GF-D8 (cell line): ENCODE results near the gene AANAT.

Experiments
- DNase-seq: peaks from one replicate; lab custom pipeline; 2025; lab: John Stamatoyannopoulos, UW

Gene AANAT

DNA sequence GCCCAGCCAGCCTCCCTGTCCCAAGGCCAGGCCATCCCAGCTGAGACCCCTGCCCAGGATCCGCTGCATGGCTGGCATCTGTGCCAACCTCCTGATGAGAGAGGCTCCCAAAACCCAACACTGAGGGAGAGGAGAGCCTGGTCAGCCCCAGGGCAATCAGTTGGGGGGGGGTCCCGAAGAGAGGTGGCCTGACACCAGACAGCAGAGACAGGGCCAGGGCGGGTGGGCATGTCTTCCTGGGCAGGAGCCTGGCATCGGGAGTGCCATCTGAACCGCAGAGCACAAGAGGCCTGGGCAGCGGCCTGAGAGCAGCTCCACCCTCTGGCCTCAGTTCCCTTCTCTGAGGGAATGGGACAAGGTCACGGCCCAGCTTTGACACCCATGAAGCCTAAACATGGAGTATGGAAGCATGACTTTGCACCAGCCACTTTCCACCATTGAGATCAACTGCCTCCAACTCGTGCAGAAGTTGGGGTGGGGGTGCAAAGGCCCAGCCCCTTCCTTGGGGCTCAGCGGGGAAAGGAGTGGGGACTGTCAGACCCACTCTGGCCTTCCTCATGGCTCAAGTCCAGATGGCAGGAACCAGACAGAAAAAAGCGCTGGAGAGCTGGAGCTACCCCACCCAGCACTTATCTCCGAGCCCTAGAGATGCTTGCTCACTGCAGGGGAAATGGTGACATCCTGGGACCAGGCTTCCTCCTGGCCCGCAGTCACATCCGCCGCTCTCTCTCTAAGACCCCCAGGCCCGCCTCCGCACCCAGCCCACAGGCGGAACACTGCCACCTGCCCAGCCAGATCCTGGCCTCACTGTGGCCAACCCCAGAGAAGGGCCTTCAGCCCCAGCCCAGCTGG, 24.1 kb downstream of the AANAT start:
- DNase-seq: peak; percentile 92

DNA sequence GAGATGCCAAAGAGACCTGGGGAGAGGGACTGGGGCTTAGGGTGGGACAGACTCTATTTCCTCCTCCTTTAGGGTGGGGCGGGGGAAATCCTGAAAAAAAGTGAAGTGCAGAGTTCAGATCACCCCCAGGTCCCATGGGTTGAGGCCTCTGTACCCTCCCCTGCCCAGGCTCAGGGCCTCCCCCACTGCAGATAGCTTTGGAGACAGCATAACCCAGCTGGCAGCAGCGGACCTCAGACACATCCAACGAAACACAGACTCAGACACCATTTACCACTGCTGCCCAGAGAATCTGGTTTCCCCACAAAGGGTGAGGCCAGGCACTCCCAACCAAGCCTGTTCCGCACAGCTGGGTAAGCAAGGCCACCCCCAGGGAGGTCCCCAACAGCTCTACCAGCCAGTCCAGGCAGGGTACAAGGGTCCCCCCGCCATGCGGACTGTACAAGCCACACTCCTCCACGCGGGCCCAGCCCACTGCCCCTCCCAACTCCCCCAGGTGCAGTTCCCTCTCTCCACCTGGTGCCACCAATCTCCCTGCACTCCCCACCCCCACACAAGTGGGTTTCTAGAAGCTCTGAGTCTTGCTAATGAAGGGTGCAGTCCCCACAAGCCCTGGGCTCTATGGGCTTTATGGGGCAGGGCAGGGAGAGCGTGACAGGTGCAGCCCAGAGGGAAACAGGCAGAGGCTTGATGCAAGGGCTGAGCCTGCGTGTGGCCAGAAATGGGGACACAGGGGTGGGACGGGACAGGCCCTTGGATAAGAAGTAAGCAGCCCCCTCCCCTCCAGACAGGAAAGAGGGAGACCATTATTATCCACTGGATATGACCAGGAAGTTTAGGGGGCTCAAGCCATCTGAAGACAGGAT, 25.0 kb downstream of the AANAT start:
- DNase-seq: peak; percentile 92

DNA sequence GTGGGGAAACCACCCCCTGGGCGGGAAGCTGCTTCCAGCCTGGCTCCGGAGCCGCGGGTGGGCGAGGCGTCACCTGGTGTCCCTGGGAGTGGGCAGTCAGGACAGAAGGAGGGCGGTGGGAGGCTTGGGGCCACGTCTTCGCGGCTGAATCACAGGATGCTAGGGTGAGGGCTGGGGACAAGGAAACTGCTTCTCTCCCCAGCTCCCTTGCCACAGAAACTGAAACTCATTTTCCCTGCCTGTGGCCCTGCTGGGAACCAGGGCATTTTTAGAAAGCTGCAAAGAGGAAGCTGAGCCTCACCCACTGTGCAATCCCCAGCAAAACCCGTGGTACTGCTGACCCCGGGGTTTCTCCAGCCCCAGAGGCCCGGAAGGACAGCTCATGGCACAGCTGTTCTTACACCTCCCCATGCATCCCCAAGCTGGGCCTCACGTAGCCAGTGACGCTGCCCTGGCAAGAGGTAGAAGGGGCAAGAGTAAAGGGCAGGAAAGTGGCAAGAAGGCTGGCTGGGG, 25.6 kb downstream of the AANAT start:
- peak; percentile 88 for DNase-seq

GRCh38 chr17:76493505-76494167, 26.2 kb downstream of the AANAT start:
- DNase-seq: no peak

GRCh38 chr17:76495663-76496400, 28.4 kb downstream of the AANAT start:
- DNase-seq: no peak

- DNase-seq: no peak
Measured at GRCh38 chr17:76496464-76496863, 29.1 kb downstream of the AANAT start.

DNA sequence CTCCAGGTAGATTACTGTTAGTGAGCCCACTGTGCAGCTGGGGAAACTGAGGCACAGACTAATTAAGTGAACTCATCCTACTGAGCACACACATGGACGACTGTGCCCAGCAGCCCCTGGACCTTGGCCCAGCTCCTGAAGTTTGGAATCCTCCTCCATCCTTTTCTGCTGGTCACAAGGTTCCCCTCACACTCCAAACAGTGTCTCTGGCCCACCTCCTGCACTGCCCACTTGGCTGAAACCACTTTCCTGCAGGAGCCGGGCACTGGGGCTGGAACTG, 30.2 kb downstream of the AANAT start:
- no peak for DNase-seq

GRCh38 chr17:76497979-76498875, 30.8 kb downstream of the AANAT start:
- DNase-seq: no peak

DNA sequence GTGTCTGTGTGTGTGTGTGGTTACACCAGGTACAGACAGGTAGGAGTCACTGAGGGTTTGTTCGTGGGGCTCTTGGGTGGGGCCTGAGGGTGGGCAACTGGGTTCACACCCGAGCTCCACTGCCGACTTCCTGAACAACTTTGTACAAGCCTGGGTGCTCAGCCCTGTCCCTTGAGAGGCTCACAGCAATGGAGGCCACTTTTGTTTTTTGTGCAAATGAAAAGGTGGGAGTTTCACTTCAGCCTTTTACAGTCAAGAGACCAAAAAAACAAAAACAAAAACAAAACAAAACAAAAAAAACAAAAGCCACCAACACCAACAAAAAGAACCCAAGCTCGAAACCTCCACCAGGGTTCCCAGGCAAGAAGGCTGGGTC, 31.5 kb downstream of the AANAT start:
- no peak for DNase-seq

GRCh38 chr17:76499267-76499667, 31.9 kb downstream of the AANAT start:
- DNase-seq: no peak

DNA sequence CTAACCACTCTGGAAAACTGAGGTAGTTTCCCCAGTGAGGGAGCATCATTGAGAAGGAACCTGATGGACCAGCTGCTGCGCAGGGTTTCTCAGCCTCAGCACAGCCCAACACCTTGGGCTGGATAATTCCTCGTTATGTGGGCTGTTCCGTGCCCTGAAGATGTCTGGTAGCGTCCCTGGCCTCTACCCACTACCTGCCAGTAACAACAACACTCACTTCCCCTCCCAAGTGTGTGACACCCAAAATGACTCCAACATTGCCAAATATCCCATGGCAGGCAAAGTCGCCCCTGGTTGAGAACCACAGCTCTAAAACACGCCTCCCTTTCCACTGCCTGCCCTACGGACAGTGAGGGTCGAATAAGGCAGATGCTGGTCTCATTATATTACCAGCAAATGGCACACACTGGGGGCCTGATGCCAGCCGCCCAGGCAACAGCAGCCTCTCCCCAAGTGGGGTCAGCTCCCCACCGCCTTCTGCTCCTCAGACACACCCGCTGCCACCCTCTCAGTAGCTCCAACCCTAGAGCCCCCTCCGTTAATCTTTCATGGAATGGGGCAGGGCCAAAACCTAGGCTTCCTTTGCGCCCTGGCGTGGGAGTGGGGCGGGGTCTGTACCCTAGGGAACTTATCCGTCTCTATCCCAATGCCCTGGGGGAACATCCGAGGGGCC, 32.8 kb downstream of the AANAT start:
- no peak for DNase-seq

GRCh38 chr17:76500747-76501017, 33.3 kb downstream of the AANAT start:
- no peak for DNase-seq

DNA sequence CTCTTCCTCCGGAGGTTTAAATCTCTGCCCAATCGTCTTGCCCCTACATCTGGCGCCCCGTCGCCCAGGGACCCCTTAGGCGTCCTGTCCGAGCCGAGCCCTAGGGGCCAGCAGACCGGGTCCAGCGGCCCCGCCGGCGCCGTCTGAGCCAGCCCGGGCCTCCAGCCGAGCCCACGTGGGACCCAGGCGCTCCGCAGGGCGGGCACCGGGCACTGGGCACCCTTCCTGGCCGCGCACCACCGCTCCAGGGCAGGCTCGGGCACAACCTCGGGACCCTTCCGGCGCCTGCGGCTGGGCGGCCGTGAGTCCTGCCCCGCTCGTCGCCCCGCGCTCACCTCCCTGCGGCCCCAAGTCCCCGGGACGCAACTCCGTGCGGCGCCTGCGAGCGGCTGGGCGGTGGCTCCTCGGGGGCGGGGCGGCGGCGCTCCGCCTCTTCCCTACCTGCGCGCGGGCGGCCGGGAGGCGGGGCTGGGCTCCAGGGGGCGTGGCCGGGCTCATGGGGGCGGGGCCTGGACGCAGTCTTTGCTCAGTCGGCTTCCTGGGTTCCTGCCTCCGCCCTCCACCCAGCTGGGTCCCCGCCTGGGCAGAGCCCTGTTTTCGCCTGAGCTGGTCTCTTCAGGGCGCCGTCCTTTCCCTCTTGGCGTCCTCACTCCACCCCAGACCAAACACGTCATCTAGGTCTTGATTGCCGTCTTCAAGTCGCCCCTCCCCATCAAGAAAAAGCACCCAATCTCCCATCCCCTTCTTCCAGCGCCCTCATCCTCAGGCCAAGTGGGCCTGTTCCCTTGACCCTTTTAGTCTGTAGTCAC, 33.8 kb downstream of the AANAT start, which contains the start of gene RHBDF2:
RHBDF2 (minus strand) TSS at position 406 of the 809 bp plus-strand sequence. CDS start 19,899 bp downstream, outside the sequence.
- peak; percentile 87 for DNase-seq

- DNase-seq: no peak
Measured at GRCh38 chr17:76501827-76502307, 34.5 kb downstream of the AANAT start.

- peak; percentile 39 for DNase-seq
Measured at GRCh38 chr17:76502341-76503211, 35.2 kb downstream of the AANAT start.

DNA sequence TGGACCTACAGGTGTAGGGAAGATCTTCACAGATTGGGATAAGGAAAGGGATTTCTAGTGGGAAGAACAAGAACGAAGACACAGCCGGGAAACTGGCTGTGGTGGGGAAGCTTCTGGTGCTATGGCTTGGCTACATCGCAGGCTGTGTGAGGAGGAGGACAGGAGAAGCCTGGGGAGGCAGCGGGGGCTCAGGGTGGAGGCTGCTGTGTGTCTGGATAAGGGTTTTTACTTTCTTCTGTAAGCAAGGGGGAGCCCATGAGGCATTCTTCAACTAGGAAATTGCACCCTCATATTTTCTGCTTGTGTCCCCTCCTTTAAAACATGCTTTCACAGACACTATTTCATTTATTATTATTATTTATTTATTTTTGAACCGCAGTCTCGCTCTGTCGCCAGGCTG, 36.7 kb downstream of the AANAT start:
- no peak for DNase-seq

GRCh38 chr17:76506408-76507345, 39.3 kb downstream of the AANAT start:
- peak; percentile 21 for DNase-seq
